G401 (cell line): ENCODE results near the gene SCARF2. TPM values are rescaled to one million over a fixed set of nuclear protein-coding genes. Genes with fewer than 3 reads are reported as not detected.
A peak's percentile ranks its signal among the peaks of the same experiment; 100 is the strongest.
"Not testable (repeated sequence)": the region's sequence is repeated elsewhere in the genome, so short reads cannot be mapped to it uniquely, and the experiment has no call there.

Experiments used
- DNase-seq: peaks from one replicate; pipeline ENCODE4 v3.0.0-alpha.2; 2015; ENCODE audit warnings: low spot score
- in situ Hi-C: cut with HindIII; loops from 2 replicates; pipeline ENCODE4 v1.10.0; 2016; ENCODE audit warnings: low sequenced_read_pairs, mixed read lengths
- total RNA-seq: library from RNA; depleted of rRNA; stranded (reverse); fragments of >200 nt; shearing (Covaris generic); gene quantifications from 2 replicates; pipeline ENCODE4 v1.2.3, GENCODE V29; 2014

SCARF2 gene
- total RNA-seq, 1 experiment from 2014 or later: 53.4 TPM

DNA sequence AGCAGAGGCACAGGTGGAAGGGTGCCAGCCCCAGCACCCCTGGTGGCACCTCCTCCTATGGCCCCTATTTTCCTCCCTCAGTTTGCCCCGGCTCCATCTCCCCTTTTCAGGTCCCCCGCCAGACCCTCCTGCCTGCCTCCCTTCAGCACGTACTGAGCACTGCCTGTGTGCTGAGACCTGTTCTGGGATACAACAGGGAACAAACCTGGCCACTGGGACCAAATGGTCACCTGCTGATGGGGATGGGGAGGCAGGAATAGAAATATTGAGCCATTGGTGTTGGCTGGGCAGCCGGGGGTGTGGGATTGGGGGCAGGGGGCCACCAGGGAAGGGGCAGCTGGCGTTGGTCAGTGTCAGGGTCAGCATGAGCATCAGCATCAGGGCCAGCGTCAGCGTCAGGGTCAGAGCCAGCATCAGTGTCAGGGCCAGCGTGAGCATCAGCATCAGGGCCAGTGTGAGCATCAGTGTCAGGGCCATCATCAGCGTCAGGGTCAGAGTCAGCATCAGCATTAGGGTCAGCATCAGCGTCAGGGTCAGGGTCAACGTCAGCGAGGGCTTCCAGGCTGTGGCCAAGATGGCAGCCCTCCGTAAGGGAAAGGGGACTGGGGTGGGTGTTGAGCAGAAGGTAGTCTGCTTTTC lies 36.1 kb downstream of the SCARF2 start:
- DNase-seq: no peak
- in situ Hi-C loops: no loop called here

DNA sequence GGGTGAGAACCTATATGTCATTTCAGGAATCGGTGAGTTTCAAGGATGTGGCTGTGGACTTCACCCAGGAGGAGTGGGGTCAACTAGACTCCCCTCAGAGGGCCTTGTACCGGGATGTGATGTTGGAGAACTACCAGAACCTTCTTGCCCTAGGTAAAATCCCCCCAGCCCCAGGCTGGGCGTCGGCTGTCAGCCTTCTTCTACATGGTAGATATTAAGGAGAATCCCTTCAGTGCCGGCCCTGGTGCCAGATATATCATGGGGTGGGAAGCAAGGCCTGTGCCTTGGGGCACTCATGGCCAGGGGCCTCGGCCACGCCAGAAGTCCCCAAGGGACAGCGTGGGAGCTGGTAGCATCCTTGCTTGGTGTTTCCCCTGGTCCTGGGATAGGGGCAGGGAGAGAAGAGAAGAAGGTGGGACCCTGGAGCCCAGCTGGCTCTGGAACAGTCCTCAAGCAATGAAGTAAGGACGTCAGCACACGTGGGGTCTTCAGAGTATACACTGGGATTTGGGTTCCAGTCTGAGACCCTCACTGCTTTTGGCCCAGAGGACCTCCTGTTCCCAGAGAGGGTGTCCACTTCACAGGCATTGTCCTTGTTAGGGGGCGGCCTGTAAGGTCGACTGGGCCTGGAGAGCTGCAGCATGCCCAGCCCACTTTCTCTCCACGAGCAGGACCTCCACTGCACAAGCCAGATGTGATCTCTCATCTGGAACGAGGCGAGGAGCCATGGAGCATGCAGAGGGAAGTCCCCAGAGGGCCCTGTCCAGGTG lies 36.8 kb downstream of the SCARF2 start:
- DNase-seq: no peak
- in situ Hi-C loops: no loop called here

DNA sequence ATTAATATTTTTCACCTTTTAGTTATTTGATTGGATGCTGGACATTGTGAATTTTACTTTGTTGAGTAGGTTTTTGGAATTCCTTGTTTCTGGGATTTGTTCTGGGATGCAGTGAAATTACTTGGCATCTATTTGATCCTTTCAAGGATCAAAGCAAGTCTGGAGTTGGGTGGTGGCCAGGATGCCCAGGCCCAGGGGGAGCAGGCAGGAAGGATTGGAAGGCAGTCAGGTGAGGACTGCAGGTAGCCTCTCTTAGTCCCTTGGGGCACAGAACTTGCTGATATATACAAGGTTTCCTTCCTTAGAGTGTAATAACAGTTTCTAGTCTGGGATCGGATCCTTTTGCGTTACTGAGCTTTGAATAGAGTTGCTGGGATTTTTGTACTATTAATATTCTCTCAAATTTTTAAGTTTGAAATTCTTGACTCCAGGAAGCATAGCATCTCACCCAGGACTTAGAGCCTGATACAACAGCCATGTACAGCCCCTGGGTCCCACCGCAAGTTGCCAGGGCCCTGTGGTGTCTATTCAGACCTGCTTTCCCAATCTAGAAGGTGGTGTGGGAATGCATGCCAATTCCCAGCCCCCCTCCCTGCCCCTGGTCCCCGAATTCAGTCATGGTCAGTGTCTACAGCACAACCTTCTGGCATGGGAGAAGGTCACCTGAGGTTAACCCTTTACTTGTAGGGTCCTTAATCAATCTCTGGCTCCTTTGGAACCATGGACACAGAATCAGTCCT lies 37.6 kb downstream of the SCARF2 start:
- in situ Hi-C loops: no loop called here
- no peak for DNase-seq

DNA sequence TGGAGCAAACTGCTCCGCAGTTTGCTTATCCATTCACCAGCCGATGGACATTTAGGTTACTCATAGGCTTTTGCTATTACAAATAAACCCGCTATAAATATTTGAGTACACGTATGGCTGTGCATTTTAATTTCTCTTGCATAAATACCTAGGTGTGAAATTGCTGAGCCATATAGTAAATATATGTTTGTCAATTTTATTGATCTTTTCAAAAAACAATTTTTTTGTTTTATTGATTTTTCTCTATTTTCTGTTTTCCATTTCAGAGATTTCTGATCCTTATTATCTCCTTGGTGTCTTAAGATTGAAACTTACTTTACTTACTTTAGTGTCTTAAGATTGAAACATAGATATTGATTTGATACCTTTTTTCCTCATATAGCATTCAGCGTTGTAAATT lies 39.2 kb downstream of the SCARF2 start:
- in situ Hi-C loops: no loop called here

DNA sequence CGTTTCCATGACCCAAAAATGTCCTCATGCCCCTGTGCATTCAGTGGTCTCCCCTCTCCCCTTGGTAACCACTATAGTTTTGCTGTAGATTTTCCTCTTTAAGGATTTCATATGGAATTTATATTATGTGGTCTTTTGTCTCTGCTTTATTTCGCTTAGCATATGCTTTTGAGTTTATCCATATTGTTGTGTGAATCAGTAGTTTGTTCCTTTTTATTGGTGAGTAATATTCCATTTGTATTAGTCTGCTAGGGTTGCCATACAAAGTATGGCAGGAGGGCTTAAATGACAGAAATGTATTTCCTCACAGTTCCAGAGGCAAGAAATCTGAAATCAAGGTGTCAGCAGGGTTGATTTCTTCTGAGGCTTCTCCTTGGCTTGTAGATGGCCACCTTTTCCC lies 40.1 kb downstream of the SCARF2 start:
- in situ Hi-C loops: no loop called here
- no peak for DNase-seq

More for the DNA sequence above, 39.2 kb downstream of the SCARF2 start:
- DNase-seq: no peak

DNA sequence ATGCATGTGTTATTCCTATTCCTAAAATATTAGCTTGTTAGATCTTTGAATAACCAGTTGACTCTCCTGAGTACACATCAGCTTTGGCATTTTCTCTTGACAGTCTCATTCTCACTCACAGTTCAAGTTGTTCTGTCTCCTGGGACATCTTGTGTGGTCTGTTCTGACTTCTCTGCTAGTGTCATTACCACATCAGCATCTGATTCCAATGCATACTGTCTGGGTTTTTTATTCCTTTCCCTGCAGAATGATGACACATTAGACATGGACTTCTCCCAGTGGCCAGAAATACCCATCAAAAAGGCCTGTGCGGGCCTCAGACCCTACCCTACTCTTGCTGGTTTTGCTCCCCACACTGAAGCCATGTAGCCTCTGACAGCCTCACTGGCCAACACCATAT lies 41.0 kb downstream of the SCARF2 start:
- in situ Hi-C loops: no loop called here
- DNase-seq: no peak

DNA sequence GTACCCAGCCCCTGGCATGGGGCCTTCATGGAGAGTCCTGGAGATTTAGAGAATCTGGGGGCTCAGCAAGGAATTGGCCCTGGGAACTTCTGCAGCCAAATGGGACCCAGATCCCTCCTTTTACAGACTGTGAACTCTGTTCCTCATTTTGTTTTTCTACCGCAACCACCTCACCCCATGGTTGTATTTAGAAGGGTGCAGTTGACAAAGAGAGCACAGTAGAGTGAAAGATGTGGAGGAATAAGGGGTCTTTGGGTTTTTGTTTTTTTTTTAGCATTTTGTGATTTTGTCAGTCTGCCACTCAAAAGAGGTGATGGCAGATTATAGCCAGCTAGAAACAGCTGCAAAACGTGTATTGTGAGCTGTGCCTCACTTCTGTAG lies 41.7 kb downstream of the SCARF2 start:
- in situ Hi-C loops: no loop called here
- no peak for DNase-seq

DNA sequence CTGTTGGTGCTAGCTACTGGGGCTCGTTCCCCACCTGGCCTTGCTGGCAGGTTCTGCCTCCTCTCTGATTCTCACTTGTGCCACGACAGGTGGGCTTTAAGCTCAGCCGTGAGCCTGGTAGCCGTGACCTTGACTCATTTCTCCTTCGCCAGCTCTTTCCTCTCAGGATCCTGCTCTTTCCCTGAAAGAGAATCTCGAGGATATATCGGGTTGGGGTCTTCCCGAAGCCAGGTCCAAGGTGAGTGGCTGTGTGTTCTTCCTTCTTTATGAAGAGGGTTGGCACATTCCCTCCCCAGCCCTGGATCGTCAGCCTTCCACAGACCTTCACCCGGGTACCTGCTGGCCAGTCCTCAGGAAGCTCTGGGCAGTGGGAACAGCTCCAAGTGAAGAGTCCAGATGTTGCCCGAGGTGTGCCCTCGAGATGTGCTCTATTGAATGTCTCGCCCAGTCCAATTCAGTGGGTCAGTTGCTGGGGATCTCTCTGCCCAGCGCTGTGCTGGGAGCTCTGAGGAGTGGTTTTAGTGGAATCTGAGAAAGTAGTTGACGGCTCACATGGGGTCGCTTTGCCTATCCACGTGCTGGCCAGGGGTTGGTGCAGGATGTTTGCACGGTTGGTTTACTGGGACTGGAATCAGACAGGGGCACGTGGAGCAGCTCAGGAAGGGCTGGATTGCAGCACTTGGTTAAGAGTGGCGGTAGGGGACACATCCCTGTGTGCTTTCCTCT lies 42.3 kb downstream of the SCARF2 start:
- peak; percentile 6 for DNase-seq
- in situ Hi-C loops: no loop called here

DNA sequence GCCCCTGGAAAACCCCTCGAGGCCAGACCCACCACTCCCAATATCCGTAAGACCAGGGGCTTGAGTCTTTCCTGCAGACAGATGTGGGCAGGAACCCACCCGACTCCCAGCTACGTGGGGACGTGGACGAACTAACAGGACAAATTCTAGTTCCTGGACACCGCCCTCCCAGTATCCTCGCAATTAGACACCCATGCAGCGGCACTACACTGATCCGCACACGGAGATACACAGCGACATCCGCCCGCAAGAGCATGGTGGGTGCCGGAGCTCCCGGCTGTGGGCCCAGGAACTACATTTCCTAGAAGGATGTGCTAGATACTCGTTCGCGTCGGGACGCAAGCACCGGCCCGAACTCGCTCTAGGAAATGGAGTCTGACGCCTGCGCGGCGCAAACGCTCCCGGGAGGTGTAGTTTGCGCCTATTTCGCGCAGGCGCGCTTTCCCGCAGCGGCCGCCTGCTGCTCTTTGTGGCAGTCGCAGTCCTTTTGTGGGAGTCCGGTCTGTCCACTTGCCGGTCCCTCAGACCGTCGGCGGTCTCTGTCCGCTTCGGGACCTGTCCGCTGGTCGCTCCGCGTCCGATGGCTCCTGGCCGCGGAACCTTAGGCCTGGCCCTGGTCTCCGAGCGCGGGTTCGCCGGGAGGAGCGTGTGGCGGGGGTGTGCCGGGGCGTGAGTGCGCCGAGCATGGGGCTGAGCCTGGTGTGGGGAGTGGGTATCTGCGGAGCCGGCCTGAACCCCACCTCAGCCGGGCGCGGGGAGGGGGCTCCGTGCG lies 43.7 kb downstream of the SCARF2 start, which contains the start of gene ZNF74:
Gene ZNF74, plus strand, starts transcription at position 447 of the 772 bp plus-strand sequence. CDS start 478 bp downstream, outside the sequence.
- DNase-seq: peak; percentile 92
- in situ Hi-C loops: no loop called here

DNA sequence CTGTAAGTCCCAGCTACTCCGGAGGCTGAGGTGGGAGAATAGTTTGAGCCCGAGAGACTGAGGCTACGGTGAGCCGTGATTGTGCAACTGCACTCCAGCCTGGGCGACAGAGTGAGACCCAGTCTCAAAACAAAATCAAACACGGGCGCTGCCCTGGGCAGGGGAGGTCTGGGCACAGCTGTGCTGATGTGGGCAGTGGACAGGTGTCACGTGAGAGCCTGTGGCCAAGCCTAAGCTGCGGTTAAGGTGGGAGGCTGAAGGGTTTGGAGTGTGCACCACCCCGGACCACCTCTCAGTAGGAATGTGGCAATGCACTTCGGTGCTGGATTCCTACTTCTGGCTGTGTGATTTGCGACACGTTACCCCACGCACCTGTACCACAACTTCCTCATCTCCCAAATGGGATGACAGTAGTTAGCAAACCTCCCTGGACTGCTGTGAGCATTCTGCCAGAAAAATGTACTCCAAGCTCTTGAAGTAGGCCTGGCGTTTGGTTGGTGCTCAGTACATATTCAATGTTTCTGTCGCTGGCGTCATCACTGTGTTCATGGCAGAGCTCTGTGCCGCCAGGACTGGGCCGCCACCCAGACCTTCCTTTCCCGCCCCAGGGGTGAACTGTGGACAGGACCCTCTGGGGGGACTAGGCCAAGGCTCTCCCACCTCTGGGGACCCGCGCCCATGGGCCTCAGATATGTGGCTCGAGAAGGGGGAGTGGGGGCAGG lies 44.5 kb downstream of the SCARF2 start:
- in situ Hi-C loops: no loop called here
- DNase-seq: no peak

DNA sequence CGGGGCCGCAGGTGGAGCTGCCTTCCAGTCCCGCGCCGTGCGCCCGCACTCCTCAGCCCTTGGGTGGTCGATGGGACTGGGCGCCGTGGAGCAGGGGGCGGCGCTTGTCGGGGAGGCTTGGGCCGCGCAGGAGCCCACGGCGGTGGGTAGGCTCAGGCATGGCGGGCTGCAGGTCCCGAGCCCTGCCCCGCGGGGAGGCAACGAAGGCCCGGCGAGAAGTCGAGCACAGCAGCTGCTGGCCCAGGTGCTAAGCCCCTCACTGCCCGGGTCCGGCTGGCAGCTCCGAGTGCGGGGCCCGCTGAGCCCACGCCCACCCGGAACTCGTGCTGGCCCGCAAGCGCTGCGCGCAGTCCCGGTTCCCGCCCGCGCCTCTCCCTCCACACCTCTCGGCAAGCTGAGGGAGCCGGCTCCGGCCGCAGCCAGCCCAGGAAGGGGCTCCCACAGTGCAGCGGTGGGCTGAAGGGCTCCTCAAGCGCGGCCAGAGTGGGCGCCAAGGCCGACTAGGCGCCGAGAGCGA lies 45.2 kb downstream of the SCARF2 start:
- in situ Hi-C loops, DNase-seq: not testable (repeated sequence)

DNA sequence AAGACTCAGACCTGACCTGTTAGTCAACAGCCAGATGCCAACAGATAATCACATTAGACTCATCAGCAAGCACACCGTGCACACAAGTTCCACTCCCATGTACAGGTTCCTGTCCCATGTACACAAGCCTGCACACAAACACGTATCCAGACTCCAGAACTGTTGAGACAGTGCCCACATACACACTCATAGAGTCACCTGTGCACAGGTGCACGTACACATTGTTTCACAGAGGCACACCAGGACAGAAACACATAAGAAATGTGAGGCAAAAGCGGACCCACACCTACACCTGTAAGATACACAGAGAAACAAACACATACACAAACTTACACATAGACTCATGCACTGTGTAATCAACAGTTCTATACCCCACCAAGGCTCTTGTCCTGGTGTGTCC lies 46.4 kb downstream of the SCARF2 start:
- DNase-seq: no peak
- in situ Hi-C loops: no loop called here

DNA sequence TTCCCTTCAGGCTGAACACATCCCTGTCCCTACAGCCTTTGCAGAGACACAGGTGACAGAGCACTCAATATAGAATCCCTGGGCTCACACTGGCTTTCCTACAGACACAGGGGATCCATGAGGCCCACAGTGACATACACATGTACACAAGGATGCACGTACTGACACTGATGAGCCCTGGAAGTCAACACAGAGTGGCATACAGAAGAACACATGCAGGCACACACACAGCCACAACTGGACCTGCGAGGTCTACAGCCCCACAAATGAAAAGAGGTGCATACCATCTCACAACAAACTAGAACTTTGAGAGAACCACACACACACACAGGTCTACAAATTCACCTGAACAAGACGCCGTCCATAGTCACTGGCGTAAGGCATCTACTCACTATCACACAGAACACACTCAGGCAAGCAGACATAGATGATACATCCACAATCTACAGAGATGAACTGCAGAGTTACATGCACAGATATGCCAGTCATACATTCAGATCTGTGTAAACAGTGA lies 47.2 kb downstream of the SCARF2 start:
- in situ Hi-C loops: no loop called here
- DNase-seq: no peak

DNA sequence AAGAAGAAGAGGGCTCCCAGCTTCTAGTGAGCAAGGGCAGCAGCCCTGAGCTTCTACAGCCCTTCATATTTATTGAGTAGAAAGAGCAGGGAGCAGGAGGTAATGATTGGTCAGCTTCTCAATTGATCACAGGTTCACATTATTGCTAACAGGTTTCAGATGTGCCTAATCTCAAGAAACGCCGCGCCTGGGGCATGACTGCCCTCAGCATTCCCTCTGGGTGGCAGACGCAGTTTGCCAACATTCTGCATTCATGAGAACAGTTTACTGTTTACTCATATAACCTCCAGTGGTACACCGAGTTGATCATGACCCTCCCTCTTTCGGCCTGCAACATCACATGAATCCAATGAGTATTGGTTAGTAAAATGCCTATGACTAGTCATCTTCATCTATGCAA lies 48.3 kb downstream of the SCARF2 start:
- DNase-seq: no peak
- in situ Hi-C loops: no loop called here

DNA sequence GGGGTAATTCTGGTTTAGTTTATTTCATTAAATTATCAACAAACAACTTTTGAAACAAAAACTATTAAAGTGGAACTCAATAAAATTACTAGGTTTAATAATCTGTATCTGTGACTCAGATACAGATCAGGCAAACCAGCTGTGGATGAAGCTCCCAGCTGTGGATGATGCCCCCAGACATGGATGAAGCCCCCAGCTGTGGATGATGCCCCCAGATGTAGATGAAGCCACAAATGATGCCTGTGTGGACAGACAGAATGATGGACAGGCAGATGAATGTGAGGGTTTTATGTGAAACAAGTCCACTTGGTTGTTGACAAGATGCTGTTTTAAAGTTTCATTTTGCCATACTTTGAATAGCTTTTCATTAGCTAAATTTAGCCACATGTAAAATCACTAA lies 49.4 kb downstream of the SCARF2 start:
- no peak for DNase-seq
- in situ Hi-C loops: no loop called here

DNA sequence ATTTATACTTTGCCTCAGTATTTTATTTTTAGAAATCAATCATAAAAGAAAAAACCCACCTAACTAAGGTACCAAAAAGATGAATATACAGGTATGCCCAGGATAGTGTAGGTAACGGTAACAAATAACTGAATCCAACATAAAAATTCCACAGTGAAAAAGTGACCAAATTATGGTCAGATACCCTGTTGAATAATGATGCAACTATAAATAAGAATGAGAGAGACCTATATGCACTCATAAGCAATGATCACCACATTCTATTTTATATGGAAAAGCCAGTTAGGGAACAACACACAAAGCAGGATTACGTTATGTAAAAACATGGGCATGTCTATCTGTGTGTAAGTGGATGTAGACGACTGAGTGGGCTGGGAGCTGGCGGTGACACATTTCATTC lies 50.7 kb downstream of the SCARF2 start:
- in situ Hi-C loops: no loop called here
- DNase-seq: no peak

DNA sequence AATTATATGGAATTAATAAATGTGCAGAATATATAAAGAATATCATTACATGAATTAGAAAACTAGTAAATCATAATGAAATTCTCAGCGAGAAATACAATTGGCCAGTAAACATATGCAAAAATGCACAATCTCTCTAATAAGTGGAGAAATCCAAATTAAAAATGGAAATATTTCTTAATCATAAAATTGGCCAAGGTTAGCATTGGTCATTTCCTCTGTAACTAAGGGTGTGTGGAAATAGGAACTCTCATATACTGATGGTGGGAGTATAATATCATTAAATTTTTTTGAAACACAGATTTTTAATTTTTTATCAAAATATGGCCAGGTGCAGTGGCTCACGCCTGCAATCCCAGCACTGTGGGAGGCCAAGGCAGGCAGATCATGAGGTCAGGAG lies 51.3 kb downstream of the SCARF2 start:
- in situ Hi-C loops: no loop called here
- DNase-seq: no peak

DNA sequence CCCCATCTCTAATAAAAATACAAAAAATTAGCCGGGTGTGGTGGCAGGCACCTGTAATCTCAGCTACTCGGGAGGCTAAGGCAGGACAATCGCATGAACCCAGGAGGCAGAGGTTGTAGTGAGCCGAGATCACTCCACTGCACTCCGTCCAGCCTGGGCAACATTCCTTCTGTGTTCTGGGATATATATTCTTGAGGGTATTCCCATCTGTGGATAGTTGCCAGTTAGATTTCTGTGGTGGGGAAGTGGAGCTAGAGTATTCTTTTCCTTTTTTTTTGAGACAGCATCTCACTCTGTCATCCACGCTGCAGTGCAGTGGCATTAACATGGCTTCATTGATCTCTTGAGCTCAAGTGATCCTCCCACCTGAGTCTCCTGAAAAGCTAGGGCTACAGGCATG lies 52.8 kb downstream of the SCARF2 start:
- in situ Hi-C loops: no loop called here
- no peak for DNase-seq
